Measurements from ENCODE around the gene KRTAP10-12.
"Not testable (repeated sequence)": the region's sequence is repeated elsewhere in the genome, so short reads cannot be mapped to it uniquely, and the experiment has no call there.

KRTAP10-12 gene, protein sequence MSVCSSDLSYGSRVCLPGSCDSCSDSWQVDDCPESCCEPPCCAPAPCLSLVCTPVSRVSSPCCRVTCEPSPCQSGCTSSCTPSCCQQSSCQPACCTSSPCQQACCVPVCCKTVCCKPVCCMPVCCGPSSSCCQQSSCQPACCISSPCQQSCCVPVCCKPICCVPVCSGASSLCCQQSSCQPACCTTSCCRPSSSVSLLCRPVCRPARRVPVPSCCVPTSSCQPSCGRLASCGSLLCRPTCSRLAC

DNA sequence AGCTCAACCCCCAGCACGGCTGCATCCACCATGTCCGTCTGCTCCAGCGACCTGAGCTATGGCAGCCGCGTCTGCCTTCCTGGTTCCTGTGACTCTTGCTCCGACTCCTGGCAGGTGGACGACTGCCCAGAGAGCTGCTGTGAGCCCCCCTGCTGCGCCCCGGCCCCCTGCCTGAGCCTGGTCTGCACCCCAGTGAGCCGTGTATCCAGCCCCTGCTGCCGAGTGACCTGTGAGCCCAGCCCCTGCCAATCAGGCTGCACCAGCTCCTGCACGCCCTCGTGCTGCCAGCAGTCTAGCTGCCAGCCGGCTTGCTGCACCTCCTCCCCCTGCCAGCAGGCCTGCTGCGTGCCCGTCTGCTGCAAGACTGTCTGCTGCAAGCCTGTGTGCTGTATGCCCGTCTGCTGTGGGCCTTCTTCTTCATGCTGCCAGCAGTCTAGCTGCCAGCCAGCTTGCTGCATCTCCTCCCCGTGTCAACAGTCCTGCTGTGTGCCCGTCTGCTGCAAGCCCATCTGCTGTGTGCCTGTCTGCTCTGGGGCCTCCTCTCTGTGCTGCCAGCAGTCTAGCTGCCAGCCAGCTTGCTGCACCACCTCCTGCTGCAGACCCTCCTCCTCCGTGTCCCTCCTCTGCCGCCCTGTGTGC is at the start of gene KRTAP10-12:
TSS of gene KRTAP10-12 (plus strand) at position 1 of the 639 bp plus-strand sequence. CDS start at position 31, 30 bp downstream.
- not testable (repeated sequence) for DNase-seq

DNA sequence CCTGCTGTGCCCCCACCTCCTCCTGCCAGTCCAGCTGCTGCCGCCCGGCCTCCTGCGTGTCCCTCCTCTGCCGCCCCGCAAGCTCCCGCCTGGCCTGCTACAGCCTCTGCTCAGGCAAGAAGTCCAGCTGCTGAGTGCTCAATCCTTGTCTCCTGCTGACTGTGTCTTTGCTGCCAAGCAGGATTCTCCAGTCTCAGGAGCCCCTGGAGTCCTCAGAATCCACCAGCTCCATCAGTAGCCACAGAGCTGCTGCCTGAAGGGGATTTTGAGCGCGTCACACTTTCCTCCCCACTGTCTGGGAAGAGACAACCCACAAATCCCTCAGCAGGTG is 49.8 kb upstream of the KRTAP10-12 start:
- no peak for DNase-seq

DNA sequence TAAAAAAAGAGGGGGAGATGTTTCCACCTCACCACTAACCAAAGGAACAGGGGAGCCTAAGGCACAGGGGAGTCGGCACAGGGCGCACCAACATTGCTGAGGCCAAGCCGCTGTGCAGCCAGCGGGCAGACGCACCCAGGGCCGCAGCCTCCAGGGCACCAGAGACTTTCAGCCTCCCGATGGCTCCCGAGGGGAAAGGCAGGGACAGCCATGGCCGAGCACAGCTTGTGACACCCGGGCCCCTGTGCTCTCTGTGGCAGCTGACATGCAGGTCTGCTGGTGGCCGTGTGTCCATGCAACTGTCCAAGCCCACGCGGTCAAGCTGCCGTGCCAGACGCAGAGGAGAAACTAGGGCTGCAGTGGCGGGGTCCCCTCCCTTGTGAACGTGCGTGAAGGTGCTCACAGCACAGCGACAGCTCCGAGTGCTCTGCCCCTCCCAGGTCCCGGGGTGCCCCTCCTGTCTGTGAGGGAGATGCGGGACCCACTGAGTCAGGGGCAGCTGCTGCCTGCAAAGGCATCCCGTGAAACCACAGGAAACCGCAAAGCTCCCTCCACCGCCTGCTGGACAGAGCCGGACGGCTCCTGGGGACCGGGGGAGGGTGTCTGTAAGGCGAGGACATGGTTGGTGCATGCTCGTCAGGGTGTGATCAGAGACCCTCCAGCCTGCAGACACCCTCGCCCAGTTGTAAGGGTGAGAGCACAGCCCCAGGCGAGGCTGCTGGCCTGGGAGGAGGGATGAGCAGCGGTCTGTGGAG is 48.2 kb upstream of the KRTAP10-12 start:
- no peak for DNase-seq

DNA sequence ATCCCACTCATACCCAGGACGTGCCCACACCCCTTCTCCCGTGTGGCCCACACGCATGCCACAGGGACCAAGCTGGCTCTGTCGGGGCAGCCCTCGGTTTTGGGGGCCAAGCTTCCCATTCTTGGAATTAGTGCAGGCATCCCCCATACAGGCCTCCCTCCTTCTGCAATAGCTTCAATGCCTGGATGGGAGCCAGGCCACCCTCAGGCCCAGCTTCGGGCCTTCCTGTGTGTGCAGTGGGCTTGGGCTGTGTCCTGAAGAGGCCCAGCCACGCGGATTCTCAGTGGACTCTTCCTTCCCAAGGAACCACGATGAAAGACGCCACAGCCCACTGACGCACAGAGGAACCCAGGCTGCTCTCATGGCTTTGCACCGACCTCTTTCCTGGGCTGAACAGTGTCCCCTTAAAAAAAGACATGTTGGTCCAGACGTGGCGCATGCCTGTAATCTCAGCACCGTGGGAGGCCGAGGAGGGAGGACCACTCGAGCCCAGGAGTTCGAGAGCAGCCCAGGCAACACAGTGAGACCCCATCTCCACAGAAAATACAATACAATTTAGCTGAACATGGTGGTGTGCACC is 47.4 kb upstream of the KRTAP10-12 start:
- no peak for DNase-seq

DNA sequence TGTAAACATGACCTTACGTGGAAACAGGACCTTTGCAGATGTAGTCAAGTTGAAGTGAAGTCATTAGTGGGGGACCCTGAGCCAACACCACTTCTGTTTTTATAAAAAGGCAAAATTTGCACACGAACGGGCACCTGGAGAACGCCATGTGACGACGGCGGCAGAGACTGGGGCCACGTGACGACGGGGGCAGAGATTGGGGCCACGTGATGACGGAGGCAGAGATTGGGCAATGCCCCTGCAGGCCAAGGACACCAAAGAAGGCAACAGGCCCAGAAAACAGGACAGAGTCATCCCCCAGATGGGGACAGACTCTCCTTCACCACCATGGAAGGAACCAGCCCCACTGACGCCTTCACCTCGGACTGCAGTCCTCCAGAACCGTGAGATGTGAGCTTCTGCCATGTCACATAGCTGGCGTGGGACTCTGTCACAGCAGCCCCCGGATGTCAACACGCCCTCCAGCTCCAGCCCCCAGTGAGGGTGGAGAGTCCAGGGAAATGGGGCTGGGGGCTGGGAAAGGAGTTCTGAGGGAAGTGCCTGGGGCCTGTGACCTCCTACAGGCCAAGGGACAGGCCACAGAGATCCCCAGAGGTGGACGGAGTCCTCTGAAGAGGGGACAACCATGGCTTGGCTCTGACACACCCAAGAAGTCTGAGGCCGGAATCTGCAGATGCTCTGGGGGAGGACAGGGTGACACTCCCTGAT is 46.6 kb upstream of the KRTAP10-12 start:
- DNase-seq: no peak

DNA sequence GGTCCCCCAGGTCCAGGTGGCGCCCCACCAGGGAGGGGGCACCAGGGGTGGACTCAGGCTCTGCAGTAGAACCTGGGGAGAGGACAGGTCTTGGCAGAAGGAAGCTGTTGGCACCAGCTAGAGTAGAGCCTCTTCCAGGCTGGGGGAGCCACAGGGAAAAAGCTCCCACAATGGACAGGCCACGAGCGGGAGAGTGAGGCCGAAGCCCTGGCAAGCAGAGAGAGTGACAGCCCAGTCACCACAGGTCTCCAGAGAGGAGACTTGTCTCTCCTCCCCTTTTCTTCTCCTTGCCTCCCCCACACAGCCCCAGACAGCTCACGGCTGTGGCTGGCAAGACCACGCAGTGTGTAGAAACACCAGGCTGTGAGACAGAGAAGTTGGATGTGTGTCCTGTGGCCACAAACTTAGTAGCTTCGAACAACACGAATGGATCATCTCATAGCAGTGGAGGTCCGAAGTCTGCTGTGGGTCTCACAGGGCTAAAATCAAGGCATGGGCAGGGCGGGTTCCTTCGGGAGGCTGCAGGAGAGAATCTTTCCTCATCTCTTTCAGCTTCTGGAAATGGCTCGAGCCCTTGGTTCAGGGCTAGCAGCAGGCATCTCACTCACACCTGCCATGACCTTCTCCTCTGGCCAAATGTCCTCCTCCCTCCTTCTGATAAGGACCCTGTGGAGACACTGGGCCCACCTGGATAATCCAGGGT is 45.8 kb upstream of the KRTAP10-12 start:
- no peak for DNase-seq

DNA sequence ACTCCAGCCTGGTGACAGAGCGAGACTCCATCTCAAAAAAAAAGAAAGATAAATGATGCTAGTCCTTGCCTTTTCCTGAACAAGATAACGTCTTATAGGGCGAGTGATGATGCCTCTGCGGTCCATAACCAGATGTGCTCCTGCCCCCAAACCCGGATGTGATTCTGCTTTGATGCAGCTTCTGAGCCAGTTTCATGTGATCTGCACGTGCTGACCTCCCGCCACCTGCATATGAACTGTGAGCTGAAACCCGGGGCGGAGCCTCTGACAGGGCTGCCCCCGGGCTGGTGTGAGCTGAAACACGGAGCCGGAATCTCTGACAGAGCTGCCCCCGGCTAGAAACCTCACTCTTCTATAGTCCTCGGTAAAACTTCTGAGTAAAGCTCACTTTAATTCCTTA is 43.8 kb upstream of the KRTAP10-12 start:
- DNase-seq: no peak

DNA sequence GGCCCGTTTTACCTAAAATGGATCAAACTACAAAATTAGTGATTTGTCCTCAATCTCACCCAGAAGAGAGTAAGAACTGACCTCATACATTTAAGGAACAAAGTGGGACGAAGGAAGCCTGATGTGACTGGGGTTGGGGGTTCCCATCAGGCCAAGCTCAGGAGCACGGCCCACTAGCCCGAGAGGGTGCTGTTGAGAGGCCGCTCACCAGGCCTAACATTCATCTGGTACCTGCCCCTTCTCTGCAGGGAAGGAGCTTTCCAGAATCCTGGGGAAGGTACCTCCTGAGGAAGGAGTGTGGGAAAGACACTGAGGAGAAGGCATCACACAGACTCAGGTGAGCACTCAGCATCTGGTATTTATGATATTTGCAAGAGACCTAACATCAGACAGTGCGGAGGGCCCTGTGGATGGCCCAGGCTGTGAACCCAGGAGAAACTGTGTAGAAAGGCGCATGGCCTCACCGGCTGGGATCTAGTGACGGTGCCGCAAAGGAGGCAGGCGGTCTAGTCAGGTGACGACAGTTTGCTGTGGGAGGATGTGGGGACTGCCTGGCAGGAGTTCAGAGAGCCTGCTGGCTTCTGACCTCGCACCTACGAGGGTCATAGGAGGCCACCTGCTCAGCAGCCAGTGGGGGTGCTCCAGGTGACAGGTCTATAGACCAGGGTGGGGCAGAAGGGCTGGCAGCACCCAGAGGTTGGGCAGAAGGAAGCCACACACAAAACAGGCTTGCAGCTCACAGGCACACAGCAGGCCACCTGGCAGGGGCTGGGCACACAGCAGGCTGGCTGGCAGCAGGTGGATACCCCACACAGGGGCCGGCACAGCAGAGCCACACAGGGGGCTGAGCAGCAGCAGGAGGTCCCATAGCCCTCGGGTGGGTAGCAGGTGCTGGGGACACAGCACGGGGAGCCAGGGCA is 43.1 kb upstream of the KRTAP10-12 start:
- no peak for DNase-seq

DNA sequence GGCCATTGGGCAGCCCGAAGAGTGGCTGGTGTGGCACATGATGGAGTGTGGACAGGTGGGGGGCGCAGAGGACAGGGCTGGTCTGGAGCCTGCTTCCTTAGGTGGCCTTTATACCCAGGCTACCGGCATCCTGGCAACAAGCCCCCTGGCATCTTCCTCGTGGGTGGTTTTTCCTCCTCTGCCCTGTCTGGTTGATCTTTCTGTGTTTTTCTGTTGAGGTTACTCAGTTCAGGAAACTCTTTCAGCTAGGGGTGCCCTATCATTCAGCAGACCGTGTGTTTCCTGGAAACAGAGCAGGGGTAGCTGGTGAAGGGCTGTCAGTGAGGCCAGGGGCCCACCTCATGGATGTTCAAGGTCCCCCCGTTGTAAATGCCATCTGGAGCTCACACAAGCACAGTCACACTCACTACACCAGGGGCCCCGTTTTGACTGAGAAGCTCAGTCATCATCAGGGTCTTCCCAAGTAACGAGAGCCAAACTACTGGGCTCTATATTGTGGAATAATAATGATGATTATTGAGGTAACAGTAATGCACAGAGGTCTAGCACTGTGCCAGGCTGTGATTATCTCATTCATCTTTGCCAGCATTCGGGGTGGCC is 42.3 kb upstream of the KRTAP10-12 start, which contains the start of gene KRTAP12-4:
TSS of gene KRTAP12-4 (minus strand) at position 84 of the 600 bp plus-strand sequence. CDS start at position 39, 45 bp downstream.
- no peak for DNase-seq

DNA sequence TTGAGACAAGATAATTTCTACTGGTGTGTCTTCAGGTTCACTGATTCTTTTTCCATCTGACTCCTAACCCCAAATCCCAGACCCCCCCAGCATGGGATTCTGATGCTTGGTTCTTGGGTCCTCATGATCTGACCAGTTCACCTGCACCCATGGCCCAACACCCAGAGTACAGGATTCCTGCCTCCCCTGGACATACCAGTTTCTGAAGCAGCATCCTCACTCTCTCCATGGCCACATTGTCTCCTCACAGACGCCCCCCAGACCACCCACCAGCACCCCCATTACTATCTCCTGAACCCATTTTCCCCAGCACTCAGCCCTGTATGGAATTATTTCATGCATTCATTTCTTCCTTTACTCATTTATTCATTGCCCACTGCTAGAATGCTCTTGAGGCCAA is 40.1 kb upstream of the KRTAP10-12 start:
- DNase-seq: no peak

DNA sequence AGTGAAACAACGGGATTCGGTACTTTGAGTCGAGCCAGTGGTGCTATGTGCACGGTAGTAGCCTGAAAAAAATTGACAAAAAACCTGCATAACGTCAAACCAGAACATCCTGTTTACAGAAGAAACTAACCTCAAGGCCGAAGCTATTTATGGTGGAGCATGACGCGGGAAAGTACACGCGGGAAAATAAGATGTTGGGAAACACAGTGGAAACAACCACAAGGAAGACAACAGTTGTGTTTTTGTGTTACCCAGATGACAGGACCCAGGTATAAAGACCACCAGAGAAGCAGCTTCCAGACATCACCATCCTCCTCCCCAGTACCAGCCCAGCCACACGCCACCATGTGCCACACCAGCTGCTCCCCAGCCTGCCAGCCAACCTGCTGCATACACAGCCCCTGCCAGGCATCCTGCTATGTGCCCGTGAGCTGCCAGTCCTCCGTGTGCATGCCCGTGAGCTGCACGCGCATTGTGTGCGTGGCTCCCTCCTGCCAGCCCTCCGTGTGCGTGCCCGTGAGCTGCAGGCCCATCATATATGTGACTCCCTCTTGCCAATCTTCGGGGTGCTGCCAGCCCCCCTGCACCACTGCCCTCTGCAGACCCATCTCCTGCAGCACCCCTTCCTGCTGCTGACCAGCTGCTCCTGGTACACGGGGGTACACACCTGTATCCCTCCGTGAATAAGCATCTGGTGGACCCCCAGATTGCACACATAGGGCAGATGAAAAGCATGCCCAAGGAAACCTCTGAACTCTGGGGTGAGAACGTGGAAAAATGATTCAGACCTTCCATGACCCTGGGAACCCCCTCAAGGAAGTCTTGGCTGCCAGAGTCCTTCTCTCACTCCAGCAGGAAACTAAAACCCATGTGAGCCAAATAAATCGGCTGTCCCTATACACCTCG is 39.1 kb upstream of the KRTAP10-12 start, which contains the start of gene KRTAP12-3:
TSS of gene KRTAP12-3 (plus strand) at position 298 of the 906 bp plus-strand sequence. CDS start at position 346, 48 bp downstream.
- DNase-seq: no peak

DNA sequence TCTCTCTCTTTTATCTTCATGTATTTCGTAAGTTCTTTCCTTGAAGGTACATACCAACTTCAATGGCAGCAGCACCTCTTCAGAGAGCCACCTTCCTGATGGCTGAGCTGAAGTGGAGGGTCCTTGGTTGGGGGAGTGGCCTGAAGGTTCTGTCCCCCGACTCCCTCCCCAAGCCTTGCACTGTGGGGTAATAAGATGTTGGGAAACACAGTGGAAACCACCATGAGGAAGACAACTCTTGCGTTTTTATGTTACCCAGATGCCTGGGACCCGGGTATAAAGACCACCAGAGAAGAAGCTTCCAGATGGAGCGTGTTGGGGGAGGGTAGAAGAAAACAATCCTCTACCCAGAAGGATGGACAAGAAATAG is 38.4 kb upstream of the KRTAP10-12 start:
- no peak for DNase-seq

DNA sequence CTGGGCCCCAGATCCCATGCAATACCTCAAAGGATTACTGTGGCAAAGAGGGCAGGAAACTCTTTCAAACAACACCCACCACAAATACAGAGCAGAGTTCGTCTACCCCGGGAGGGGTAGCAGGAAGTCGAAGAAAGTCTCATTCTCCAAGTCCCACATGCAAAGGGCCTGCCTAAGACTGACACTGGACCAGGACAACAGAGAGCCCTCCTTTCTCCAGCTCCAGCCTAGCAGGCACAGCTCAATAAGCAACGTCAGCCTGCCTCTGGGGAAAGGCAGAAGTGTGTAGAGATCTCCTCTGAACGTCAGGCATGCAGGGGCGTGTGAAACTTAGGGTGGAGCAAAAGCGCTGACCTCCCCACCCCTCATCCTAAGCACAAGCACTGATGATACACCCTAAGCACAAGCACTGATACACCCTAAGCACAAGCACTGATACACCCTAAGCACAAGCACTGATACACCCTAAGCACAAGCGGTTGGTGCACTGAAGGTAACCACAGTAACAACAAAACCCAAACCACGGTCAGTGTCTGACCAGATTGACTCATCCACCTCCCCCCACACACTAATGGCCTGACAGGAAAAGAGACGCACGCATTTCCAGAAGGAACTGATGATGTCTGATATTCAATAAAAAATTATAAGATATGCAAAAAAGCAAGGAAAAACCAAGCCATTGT is 37.9 kb upstream of the KRTAP10-12 start:
- DNase-seq: no peak

DNA sequence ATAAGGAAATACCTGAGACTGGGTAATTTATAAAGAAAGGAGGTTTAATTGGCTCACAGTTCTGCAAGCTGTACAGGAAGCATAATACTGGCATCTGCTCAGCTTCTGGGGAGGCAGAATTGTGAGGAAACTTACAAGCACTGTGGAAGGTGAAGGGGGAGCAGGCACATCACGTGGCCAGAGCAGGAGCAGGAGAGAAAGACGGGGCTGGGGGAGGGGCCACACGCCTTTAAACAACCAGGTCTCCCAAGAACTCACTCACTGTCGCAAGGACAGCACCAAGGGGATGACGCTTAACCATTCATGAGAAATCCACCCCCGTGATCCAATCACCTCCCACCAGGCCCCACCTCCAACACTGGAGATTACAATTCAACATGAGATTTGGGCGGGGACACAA is 35.4 kb upstream of the KRTAP10-12 start:
- not testable (repeated sequence) for DNase-seq

DNA sequence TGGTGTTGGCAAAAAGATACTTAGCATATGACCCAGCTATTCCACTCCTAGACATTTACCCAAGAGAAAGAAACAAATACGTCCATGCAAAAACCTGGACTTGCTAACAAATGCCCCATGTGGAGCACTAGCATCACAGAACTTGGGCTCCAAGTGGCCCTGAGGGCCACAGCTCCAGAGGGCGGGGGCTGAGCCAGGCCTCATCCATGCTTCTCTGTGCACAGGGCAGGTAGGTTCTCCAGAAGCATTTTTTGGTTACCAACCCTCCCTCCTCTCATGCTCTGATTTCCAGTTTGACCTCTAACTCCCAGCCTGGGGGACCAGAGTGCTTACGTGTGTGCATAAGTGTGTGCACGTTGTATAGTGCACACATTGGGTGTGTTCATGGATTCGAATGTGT is 32.3 kb upstream of the KRTAP10-12 start:
- DNase-seq: no peak

DNA sequence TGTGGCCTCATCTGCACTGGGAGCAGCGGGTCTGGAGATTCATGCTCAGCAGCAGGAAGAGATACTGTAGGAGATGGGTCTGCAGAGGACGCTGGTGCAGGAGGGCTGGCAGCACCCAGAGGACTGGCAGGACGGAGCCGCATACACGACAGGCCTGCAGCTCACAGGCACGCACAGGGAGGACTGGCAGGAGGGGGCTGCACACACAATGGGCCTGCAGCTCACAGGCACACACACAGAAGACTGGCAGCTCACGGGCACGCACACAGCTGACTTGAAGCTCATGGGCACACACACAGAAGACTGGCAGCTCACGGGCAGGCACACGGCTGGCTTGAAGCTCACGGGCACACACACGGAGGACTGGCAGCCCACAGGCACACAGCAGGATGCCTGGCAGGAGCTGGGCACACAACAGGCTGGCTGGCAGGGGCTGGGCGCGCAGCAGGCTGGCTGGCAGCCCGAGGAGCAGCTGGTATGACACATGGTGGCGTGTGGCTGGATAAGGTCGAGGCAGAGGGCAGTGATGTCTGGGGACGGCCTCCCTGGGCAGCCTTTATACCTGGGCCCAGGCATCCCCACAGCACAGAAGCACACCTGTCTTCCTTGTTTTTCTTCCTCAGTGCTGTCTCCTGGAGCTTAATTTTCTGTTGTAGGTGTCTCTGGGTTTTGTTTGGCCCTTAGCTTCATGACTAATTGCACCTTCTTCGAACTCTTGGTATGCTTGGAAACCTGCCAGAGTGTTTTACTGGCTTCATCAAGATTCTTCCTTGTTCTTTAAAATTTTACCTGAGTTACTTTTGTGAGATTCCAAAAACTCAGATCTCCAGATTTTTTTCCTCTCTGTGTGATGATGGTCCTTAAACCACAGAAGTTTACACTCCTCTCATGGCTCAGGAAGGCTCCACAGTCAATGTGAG is 30.3 kb upstream of the KRTAP10-12 start, which contains the start of gene KRTAP12-2:
TSS of gene KRTAP12-2 (minus strand) at position 527 of the 920 bp plus-strand sequence. CDS start at position 486, 41 bp downstream.
- DNase-seq: no peak

Data from hypothalamus (tissue), 51 donors.